Hippocampal formation (tissue), 2 donors: ENCODE data around the gene CACYBP.

Experiments
- DNase-seq, 2 donors: peaks; one replicate each; lab custom pipeline; 2025; lab: John Stamatoyannopoulos, UW

Gene CACYBP

GRCh38 chr1:174971902-174972301 is 27.8 kb upstream of the CACYBP start:
- DNase-seq, result no peak

- DNase-seq, result no peak
Observed at GRCh38 chr1:174974711-174975119, 25.0 kb upstream of the CACYBP start.

GRCh38 chr1:174975764-174976163 is 24.0 kb upstream of the CACYBP start:
- no peak for DNase-seq

GRCh38 chr1:174976436-174977108 is 23.2 kb upstream of the CACYBP start:
- DNase-seq, result no peak

- peak in 1 of 2 donors; percentile 12 for DNase-seq
Observed at GRCh38 chr1:174982971-174983689, 16.6 kb upstream of the CACYBP start.

- DNase-seq, result no peak
Observed at GRCh38 chr1:174984952-174985351, 14.8 kb upstream of the CACYBP start.

- no peak for DNase-seq
Observed at GRCh38 chr1:174988539-174988938, 11.2 kb upstream of the CACYBP start.

- no peak for DNase-seq
Observed at GRCh38 chr1:174988986-174989385, 10.8 kb upstream of the CACYBP start.

- DNase-seq, result no peak
Observed at GRCh38 chr1:174989536-174990220, 10.1 kb upstream of the CACYBP start.

GRCh38 chr1:174990382-174990999 is 9.3 kb upstream of the CACYBP start:
- no peak for DNase-seq

GRCh38 chr1:174991473-174991872 is 8.3 kb upstream of the CACYBP start:
- no peak for DNase-seq

GRCh38 chr1:174995121-174995520 is 4.6 kb upstream of the CACYBP start:
- no peak for DNase-seq

GRCh38 chr1:174995916-174996315 is 3.8 kb upstream of the CACYBP start:
- DNase-seq, result no peak

GRCh38 chr1:174996476-174996875 is 3.3 kb upstream of the CACYBP start:
- no peak for DNase-seq

- no peak for DNase-seq
Observed at GRCh38 chr1:174997041-174997440, 2.7 kb upstream of the CACYBP start.

GRCh38 chr1:174998569-174999215 is 1.1 kb upstream of the CACYBP start:
- peak in 1 of 2 donors; percentile 59 for DNase-seq

GRCh38 chr1:174999216-174999935 is 371 bp upstream of the CACYBP start:
- peak; percentile 95 to 99 for DNase-seq

- no peak for DNase-seq
Observed at GRCh38 chr1:175000697-175001187, 995 bp downstream of the CACYBP start.

GRCh38 chr1:175002910-175003517 is 3.3 kb downstream of the CACYBP start:
- no peak for DNase-seq

- DNase-seq, result no peak
Observed at GRCh38 chr1:175003521-175003920, 3.8 kb downstream of the CACYBP start.
